KOPT-K1 (cell line): ENCODE measurements around the gene TNIK.

Source experiments
- H3K27ac ChIP-seq: fragments of 200-600 bp; sonication (generic); 2 replicates; pipeline ENCODE4 v1.5.1; 2016; ENCODE audit warnings: antibody characterized with exemption, mild to moderate bottlenecking, low read depth, low read length; ENCODE audit not compliant: poor library complexity, severe bottlenecking
- H3K36me3 ChIP-seq: fragments of 200-600 bp; sonication (generic); 2 replicates; pipeline ENCODE4 v1.5.1; 2017; ENCODE audit warnings: antibody characterized with exemption, mild to moderate bottlenecking, low read length, moderate library complexity; ENCODE audit not compliant: insufficient read depth
- H3K9me3 ChIP-seq: fragments of 200-600 bp; sonication (generic); 2 replicates; pipeline ENCODE4 v1.5.1; 2017; ENCODE audit warnings: antibody characterized with exemption, low read length, mild to moderate bottlenecking; ENCODE audit not compliant: insufficient read depth, poor library complexity, severe bottlenecking

Gene TNIK

DNA sequence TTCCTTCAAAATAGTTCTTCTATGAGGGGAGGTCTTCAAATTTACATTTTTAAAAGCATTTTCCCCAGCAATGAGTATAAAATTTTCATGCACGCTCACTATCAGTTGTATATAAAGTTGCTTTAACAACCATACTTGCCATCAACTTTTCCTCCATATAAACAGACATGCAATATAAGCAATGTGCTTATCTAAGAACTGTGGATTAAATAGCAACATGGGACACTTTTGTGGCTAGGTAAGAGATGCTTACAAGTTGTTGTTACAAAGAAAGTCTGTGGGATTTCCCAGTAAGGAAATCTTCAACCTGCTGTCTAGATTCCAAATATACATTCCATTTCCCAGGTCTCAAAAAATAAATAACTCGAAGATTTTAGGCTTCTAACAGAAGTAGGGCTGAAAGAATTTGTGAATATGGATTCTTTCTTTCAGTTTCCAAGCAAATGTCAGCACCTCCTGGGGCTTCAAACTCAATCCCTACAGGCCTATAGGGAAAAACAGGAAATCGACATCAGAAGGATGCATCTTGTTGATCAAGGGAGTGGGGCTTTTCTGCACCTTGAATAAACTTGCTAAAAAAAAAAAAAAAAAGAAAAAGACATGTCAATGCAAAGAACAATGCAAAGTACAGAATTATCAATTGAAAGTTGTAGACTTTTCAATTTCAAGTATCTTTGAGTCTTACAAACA lies 16.1 kb downstream of the TNIK start:
- no peak overlapping the region for H3K27ac ChIP-seq
- no peaks in the 10 kb centered on the region for H3K9me3 ChIP-seq
- no peaks in the 10 kb centered on the region for H3K36me3 ChIP-seq

DNA sequence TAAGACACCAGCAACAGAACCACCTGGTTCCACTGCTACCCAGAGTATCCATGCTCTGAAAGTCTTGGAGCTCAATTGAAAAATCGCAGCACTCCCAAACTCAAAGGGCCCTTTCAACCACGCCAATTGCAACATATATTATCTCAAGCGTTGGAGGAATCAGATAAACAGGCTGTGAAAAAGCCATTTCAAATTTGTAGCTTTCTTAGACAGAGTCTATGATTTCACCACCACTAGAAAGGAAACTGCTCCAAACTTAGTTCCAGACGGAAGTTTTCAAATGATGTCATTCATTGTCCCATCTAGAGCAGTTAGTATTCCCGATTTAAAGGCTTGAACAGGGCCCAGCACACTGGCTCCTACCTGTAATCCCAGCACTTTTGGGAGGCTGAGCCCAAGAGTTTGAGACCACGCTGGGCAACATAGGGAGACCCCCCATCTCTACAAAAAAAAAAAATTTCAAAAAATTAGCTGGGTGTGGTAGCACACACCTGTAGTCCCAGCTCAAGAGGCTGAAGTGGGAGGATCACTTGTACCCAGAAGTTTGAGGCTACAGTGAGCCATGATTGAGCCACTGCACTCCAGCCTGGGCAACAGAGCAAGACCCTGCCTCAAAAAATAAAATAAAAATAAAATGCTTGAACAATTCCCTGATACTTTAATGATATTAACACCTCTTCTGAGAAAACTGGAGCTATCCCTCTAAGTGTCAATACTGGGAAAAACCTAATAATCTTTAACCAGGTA lies 16.8 kb downstream of the TNIK start:
- Histone ChIP-seq H3K36me3 (no peaks in the 10 kb centered on the region), H3K9me3 (no peaks in the 10 kb centered on the region), H3K27ac (no peak overlapping the region)

GRCh38 chr3:171442184-171442583 lies 18.0 kb downstream of the TNIK start:
- H3K27ac ChIP-seq = no peak overlapping the region
- no peaks in the 10 kb centered on the region for H3K9me3 ChIP-seq
- no peaks in the 10 kb centered on the region for H3K36me3 ChIP-seq

GRCh38 chr3:171441381-171441780 lies 18.8 kb downstream of the TNIK start:
- Histone ChIP-seq H3K27ac (no peak overlapping the region), H3K36me3 (no peaks in the 10 kb centered on the region), H3K9me3 (no peaks in the 10 kb centered on the region)

DNA sequence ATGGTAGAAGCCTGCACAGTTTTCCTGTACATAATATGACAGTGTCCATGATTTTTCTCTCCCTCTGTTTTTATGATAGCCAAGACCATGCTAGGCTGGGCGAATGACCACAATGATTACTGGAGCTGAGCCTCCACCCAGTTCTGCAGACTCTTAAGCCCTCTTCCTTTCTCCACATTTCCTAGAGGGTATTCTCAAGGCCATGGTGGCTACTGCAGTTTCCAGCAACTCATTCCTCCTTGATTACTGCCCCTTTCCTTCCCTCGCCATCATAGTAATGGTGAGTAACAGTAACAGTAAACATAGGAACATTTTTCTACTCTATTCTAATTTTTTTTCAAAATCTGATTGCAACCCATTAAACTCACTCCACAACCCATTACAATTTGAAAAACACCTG lies 20.2 kb downstream of the TNIK start:
- no peak overlapping the region for H3K27ac ChIP-seq
- H3K9me3 ChIP-seq = no peaks in the 10 kb centered on the region
- H3K36me3 ChIP-seq = no peaks in the 10 kb centered on the region

DNA sequence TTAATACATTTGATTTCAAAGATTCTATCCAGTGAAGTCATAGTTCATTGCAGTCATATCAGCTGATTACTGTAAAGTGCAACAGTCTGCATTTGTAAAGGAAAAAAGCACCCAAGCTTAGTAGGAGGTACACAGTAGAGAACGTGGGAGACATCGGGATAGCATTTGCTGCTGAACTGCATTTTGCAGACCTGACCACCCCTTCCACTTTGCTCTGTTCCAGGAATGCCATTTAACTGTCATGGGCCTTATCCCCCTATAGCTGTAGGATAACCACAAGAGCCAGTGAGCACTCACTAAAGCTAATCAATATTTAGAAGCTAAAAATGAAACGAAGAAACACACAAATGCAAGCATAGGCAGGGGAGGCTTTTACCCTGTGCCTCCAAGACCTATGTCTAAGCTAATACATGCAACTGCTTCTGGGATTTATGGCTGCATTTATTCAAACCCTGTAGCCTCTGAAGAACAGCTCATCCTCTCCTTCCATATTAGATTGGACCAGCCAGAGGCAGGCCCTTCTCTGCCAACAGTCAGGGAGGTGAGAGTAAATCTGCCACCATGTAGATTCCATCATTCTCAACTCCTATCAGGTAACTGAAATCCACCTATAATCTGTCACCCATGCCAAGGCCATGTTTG lies 23.0 kb downstream of the TNIK start:
- Histone ChIP-seq H3K27ac (no peak overlapping the region), H3K9me3 (no peaks in the 10 kb centered on the region), H3K36me3 (no peaks in the 10 kb centered on the region)

DNA sequence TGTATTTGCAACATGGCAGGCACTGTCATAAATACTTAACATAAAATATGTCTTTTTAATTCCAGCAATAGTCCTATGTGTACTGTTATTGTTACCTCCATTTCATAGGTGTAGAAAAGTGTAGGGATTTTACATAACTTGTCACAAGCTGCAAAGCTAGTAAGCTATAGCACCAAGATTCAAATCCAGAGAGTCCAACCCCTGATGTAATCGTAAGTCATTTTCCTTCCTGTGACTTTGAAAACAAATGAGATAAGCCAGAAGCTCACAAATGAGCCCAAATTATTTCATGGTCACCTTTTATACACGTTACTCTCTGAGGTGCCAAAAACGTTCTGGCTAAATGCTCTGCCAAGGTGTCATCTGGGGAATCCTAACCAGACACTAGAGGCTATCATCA lies 23.8 kb downstream of the TNIK start:
- H3K9me3 ChIP-seq = no peaks in the 10 kb centered on the region
- H3K27ac ChIP-seq = no peak overlapping the region
- H3K36me3 ChIP-seq = no peaks in the 10 kb centered on the region

DNA sequence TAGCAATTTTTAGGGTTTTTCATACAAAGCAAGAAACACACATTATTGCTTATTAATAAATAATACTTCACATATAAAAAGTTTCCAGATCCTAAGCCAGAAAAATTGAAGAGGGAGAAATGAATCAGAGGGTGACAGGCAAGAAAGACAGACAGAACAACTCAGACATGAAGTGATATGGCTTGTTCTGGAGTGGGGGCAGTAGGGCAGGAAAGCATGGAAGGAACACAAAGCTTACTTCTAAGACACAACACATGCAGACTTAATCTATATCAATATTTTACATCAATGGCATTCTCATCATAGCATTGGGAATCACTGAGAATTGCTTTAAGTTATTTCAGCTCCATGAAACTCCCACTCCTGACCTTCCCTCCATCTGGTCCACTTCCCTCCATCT lies 24.4 kb downstream of the TNIK start:
- H3K27ac ChIP-seq = no peak overlapping the region
- H3K36me3 ChIP-seq = no peaks in the 10 kb centered on the region
- H3K9me3 ChIP-seq = no peaks in the 10 kb centered on the region

DNA sequence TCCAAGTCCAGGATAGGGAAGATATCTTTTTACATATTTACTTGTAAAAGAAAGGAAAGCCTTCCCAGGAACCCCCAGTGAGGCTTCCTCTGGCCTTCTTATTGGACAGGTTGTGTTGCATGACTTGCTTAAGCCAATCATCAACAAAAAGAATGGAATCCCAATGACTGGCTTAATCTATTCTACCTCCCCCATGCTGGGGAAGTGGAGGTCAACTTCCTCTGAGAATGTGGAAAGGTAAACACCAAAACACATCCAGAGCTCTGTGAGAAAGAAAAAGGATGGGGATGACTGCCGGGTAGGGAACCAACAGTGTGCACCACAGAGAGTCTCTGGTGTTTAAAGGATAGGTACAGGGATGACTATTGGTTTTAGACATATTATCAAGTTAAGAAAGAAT lies 25.1 kb downstream of the TNIK start:
- Histone ChIP-seq H3K27ac (no peak overlapping the region), H3K9me3 (no peaks in the 10 kb centered on the region), H3K36me3 (no peaks in the 10 kb centered on the region)

GRCh38 chr3:171432548-171432947 lies 27.7 kb downstream of the TNIK start:
- Histone ChIP-seq H3K27ac (no peak overlapping the region), H3K9me3 (no peaks in the 10 kb centered on the region), H3K36me3 (no peaks in the 10 kb centered on the region)

- Histone ChIP-seq H3K9me3 (no peaks in the 10 kb centered on the region), H3K36me3 (no peaks in the 10 kb centered on the region), H3K27ac (no peak overlapping the region)
These were observed 28.7 kb downstream of the TNIK start for GRCh38 chr3:171431550-171431949.

DNA sequence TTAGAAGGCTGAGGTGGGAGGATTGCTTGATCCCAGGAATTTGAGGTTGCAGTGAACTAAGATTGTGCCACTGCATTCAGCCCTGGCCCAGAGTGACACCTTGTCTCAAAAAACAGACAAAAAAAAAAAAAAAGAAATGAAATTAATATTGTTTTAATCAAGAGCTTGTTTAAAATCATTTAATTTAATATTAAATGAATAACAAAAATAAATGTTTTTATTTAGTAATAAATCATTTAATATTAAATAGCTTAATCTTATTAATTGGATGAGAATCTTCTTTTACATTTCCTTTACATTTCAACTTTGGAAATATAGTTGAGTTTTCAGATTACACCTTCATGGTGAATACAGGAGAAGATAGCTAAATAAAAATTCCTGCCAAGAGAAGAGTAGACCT lies 29.7 kb downstream of the TNIK start:
- Histone ChIP-seq H3K36me3 (no peaks in the 10 kb centered on the region), H3K9me3 (no peaks in the 10 kb centered on the region), H3K27ac (no peak overlapping the region)

- H3K9me3 ChIP-seq = no peaks in the 10 kb centered on the region
- H3K36me3 ChIP-seq = no peaks in the 10 kb centered on the region
- no peak overlapping the region for H3K27ac ChIP-seq
These were observed 30.6 kb downstream of the TNIK start for GRCh38 chr3:171429635-171430034.

- Histone ChIP-seq H3K36me3 (no peaks in the 10 kb centered on the region), H3K9me3 (no peaks in the 10 kb centered on the region), H3K27ac (no peak overlapping the region)
These were observed 31.3 kb downstream of the TNIK start for GRCh38 chr3:171428892-171429291.

DNA sequence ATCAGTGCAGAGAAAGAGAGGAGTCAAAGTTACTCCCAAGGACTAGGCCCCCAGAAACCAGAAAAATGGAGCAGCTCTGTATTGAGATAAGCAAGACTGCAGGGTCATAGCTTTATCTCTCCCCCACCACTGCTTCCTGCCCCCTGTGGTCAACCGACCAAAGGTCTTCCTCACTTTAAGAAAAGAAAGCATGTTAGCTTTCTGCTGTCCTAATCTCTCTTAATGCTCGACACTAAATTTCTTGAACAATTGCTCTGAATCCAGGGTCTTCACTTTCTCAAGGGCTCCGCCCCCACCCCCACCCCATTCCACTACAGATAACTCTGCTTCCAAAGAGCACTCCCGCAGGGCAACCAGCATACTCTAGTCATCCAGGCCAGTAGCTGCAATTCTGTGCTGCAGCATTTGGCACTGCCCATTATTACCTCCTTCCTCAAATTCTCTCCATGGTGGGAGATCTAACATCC lies 31.9 kb downstream of the TNIK start:
- Histone ChIP-seq H3K36me3 (no peaks in the 10 kb centered on the region), H3K27ac (no peak overlapping the region), H3K9me3 (no peaks in the 10 kb centered on the region)
